GM21423 (cell line): ENCODE measurements around the gene NFATC1.

ENCODE experiments used
- ATAC-seq: cut with Tn5 transposase; IDR thresholded peaks from one replicate; pipeline ENCODE4 v1.9.1; 2021; ENCODE audit warnings: mild to moderate bottlenecking, moderate library complexity; ENCODE audit not compliant: unreplicated experiment

NFATC1 gene

DNA sequence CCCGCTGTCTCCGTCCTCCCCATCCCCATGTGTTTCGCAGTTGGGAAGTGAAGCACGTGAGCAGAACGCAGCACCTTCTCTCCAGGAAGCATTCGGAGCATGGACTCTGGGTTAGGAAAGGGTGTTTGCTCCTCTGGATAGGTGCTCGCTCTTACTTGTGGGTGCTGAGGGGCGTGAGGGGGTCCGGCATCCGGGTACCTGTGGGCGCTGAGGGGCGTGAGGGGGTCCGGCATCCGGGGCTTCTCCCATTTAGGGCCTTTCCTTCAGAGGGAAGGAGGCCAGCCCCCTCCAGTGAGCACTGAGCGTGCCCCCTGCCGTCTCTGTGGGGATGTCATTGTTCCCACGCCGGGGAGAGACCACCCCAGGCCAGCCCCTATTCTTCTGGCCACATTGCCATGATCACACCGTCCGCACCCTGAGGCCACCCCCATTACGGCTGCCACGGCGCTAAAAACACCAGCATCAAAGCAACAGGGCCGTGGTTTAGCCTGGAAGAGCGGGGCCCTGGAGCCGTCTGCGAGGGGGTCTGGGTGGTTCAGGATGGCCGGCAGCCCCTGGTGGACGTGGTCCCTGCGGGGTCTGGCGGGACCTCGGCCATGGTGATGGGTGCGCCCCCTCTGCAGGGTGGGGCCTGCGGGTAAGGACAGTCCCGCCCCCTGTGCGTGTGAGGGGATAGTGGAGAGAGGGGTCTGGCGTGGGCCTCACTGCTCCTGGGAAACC lies 41.0 kb downstream of the NFATC1 start:
- ATAC-seq: no peak

DNA sequence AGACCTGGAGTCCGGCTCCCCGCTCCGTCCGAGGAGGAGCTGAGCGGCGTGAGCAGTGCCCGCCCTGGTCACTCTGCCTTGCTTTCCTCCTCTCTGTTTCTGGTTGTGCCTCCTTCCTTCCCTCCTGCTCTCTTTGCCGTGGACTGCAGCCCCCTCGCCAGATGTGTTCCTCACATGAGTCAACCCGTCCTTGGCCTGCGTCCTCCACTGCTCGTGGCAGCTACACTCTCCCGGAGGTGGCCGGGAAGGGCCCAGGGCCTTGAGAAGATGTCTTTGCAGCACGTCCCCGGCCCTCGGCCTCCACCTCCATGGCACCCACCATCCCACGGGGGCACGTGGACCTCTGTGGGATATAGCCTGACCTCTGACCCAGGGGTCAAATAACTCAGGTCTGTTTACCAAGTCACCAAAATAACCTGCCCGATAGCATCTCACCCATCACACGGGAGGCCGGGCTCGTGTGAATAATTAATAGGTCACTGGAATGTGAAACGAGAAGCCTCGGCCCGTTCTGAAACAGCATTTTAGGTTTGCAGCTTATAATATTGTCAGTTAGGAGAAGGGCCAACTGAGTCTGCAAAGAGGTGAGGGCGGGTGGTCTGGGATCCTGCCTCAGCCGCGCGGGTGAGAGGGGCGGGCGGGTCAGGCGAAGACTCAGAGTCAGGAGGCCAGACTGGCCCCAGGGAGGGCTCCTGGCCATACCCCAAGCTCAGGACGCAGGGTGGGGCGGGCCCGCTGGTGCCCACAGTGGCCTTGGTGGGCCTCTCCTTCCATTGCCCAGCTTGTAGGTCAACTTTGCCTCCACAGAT lies 42.6 kb downstream of the NFATC1 start:
- ATAC-seq: no peak

DNA sequence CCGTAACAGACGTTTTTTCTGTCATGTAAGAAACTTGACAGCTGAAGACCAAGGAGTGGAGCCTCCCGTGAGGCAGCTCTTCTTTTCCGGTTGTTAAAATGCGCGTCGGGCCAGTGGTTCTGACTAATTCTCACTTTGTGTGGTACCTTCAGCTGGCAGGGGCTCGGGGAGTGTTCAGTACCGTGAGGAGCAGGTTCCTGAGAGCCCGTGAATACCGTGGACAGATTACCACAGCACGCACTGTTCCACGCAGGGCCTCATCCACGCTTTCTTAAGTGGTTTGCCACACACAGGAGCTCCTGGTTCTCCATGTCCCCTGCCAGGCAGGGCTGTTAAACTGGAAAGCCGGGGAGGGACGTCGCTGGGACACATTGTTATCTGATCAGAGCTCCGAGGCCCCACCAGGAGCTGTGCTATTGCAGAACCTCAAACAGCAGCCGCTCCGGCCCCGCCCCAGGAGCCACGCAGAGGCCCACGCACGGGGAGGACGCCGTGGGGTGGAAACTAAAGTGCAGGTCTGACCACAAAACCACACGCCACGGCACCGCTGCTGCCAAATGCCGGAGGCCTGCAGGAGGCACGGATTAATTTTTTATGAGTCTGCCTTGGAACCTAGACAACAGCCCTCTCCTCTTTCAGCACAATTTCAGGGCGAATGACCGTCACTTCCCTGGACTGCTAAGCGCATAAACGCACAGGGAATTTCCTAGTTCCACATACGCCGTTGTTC lies 43.3 kb downstream of the NFATC1 start:
- ATAC-seq: no peak

DNA sequence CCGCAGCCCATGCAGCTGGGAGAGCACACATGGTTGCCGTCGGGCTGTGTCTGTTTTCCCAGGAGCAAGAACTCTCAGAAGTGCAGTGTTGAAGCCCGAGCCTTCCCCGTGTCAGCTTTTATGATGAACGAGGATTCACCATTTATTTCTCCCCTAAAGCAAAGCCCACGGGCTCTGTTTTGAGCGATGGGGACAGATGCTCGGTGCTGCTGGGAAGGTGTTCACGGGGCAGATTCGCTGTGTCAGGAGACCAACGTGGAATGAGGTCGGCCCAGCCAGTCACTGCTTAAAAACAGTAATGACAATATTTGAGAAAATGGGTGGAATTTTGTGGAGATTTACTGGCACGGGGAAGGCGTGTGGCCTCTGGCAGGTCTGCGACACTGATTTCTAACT lies 43.9 kb downstream of the NFATC1 start:
- no peak for ATAC-seq

DNA sequence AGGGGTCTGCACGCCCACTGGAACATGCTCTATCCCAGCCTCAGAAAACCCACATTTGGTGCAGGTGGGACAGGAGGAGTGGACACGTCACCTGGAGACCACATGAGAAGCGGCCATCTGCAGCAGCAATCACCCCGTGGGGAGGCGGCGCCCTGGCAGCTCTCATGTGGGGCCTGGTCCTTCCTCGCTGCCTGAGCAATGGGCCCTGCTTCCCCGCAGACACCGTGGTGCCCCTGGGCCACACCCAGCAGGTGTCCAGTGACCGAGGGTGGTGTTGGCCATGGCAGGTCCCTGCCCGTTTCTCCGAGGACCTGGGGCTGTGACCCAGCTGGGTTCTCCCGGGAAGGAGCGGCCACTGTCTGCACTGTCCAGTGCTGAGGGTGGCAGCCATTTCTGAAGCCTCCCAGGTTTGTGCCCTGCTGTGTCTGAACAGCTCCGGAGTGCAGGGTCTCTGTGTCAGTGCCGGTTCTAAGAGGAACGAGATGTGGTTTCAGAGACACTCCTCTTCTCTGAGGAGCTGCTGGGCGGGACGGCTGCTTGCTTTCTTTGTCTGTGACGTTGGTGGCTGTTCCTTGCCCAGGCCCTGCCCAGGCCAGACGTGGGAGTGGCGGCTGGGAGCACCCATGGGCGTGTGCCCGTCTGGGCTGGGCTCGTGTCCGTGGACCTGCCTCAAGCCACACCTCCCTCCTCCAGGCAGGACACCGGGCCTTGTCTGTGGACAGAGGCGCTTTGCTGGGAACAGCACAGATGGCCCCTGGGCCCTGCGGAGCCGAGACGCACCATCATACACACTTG lies 44.8 kb downstream of the NFATC1 start:
- ATAC-seq: no peak

DNA sequence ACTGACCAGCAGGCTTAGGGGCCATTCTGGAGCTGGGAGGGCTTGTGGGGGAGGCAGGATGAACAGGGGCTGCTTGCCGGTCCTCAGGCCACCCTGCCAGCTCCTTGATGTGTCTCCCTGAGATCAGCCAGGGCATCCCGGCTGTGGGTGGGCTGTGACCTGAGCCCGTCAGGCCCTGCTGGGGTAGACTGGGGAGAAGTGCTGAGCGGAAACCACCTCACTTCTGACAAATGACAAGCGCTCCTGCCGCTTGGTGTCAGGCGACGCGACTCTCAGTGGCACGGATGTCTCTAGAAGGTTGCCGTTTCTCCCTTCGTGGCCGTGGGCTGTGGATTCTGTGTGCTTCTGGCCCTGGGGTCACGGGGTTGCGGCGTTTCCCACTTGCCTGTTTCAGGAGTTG lies 45.7 kb downstream of the NFATC1 start:
- no peak for ATAC-seq

DNA sequence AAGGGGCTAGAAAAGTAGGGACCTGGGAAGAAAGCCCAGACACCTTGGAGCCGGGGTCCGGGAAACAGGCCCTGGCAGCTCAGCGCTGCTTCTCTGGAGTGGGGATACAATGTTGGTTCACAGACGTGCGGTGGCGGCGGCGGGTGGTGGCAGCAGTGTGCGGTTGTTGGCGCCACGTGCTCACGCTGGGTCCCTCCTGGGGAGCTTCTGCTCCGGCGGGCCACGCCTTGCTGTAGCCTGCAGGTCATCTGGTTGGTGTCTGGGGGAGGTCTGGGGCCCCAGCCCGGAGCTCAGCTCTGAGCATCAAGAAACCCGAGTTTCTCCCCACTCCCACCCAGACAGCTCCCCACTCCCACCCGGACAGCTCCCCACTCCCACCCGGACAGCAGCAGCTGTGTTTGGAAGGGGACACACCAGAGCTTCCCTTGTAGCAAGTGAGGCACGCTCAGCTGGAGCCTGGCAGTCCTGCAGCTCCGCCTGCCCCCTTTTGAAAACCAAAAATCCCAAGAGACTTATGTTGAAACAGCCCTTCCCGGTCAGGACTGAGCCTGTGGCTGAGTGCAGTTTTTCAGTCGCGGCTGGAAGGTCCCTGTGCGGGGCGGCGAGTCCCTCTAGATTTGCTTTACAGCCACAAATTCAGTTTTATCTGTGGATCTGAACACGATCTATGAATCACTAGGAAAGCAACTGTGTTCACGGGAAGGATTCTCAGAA lies 46.9 kb downstream of the NFATC1 start:
- ATAC-seq: no peak

DNA sequence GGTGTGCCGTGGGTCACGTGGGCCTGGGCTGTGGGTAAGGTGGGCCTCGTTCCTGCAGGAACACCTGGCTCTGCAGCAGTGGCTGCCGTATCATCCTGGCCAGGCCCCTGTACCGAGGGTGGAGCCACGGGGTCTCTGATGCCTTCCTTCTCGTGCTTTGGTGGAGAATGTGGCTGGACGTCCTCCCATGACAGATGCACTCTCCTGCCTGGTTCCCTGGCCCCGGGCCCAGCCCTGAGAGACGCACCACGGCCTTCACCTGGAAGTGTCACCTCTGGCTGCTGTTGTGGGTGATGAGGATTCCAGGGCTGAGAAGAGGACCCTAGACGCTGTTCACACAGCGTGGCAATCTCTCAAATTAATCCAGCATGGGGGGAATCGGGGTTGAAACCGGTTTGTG lies 49.5 kb downstream of the NFATC1 start:
- no peak for ATAC-seq

DNA sequence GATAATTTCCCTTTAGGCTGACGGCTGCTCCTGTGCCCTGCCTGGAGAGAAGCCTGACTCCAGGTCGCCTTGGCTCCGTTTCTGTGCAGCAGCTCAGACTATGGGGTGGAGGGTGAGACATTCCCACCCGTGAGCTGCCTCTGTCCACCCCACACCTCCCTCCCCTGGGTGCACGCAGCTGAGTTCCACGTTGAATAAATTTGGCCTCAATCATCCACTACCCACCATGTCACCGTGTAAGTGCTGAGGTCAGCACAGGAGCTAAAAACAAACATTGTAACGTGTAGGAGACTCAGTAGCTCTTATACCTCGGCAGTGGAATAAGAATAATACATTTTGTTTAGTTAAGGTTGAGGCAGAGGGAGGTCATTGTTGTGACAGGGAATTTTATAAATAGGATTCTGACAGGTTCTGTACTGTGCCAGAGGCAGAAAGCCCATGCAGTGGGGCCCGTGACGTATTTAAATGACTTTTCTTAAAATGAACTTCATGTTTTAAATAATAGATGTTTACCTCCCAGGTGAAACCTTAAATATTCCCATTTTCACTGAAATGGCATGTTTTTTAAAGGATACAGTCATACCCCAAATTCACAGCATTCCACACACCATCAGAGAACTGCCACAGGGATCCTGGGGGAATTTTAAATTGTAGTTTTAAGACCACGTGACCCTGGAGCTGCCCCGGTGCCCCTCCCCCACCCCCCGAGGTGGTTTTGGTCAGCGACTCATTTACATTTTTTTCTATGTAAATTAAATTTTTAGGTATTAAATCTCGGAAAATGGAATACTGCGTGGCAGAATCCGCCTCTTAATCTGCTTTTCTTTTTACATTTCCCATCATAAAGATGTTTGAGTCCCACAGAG lies 50.2 kb downstream of the NFATC1 start:
- no peak for ATAC-seq

DNA sequence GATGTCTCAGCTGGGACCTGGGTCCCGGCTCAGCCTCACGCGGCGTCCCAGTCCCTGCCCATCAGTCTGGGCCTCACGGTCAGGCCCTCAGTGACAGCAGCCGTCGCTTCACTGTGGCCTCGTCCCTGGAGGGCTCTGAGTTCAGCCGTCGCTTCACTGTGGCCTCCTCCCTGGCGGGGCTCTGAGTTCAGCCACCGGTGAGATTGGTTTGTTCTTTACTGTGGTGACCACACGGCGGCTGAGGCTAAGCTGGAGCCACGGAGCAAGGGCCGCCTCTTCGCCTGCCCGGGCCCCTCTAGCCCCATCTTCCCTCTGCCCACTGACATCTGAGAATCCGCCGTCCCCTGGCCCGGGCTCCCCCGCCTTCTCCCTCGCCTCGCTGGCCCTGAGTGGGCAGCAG lies 51.2 kb downstream of the NFATC1 start:
- ATAC-seq: no peak

DNA sequence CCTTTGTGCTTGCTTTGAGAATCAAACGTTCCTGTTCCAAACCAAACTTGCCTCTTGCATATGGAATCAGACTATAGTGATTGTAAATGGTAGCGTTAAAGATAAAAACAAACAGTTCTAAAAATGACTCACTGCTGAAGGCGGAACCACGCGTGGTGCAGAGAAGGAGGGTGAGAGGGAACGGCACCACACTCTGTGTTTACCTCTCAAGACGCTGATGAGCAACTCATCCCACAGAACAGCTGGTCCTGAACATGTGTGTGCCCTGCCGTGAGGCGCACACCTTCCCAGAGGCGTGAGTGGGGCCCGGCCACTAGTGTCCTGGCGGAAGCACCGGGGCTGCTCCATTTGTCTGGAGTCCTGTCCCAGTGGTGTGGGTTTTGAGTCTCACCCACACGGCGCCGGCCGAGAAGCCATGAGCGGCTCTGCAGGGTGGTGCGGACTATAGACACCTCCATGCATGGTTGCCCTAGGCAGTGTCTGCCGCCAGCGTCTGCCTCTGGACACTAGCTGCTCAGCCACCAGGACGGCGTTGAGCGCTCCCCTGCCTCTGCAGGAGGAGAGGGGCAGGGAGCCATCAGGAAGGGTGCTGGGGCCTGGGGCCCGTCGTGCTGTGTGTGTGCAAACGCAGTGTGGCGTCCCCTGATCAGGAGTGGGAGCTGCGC lies 52.1 kb downstream of the NFATC1 start:
- ATAC-seq: no peak

DNA sequence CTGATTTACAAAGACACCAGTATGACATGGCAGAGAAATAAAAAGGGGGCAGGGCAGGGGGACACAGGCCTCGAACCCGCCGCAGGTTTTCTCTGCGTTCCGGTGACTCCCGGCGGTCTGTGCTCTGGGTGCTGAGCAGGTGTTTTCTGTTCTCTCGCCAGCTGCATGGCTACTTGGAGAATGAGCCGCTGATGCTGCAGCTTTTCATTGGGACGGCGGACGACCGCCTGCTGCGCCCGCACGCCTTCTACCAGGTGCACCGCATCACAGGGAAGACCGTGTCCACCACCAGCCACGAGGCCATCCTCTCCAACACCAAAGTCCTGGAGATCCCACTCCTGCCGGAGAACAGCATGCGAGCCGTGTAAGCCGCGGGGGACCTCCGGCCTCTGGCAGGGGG lies 52.9 kb downstream of the NFATC1 start:
- ATAC-seq: no peak

DNA sequence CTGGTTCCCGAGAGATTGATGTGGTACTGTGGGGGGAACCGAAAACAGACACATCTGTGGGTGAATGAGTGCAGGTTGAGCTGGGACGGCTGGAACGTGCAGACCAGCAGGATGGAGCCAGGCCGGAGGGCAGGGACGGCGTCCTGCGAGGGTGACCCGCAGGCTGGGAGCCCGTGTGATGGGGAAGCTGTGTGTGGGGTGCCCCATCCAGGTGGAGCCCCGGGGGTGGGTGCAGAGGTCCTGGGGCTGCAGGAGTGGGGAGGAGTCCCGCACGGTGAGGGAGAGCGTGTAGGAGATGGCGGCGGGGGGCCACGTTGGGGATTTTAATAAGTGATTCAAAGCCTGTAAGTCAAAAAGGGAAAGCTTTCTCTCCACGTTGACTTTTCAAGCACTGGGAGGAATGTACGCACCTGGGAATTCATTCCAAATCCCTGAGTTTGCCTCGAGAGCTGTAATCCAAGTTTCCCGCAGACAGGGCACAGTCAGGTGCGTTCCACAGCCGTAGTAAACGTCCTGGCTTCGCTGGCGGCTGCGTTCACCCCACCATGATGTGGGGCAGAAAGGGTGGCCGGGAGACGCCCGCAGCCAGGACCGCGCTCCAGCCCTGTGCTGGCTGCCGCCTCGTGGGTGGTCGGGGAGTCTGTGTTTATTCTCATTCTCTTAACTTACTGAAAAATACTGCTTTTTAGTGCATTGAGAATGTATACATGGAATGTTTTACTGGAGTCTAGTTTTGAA lies 54.0 kb downstream of the NFATC1 start:
- ATAC-seq: no peak

DNA sequence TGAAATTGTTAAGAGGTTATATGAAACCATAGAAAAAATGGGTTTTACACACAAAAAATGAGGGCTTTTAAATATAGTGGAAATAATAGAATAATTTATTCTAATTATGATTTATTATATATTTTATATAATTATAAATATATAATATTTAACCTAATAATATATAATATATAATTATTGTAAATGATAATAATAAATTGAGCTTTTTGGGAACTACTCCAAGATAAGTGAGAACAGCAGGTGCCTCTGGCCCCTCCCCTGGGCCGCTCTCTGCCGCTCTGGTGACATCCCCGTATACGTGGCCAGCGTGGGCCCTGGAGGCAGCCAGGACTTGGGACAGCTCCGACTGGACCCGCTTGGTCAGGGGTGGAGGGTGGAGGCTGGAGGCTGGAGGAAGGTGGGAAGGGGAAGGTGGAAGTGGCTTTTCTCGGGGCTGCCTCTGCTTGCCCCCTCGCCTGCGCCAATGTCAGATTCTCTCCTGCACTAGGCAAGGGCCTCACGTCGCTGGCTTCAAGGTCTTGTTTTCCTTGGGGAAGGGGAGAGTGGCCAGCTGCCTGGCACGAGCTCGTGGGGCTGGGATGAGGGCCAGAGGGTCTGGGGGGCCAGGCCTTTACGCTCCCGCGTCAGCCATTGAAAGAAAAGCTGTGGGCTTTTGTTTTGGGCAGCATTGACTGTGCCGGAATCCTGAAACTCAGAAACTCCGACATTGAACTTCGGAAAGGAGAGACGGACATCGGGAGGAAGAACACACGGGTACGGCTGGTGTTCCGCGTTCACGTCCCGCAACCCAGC lies 54.8 kb downstream of the NFATC1 start:
- no peak for ATAC-seq

DNA sequence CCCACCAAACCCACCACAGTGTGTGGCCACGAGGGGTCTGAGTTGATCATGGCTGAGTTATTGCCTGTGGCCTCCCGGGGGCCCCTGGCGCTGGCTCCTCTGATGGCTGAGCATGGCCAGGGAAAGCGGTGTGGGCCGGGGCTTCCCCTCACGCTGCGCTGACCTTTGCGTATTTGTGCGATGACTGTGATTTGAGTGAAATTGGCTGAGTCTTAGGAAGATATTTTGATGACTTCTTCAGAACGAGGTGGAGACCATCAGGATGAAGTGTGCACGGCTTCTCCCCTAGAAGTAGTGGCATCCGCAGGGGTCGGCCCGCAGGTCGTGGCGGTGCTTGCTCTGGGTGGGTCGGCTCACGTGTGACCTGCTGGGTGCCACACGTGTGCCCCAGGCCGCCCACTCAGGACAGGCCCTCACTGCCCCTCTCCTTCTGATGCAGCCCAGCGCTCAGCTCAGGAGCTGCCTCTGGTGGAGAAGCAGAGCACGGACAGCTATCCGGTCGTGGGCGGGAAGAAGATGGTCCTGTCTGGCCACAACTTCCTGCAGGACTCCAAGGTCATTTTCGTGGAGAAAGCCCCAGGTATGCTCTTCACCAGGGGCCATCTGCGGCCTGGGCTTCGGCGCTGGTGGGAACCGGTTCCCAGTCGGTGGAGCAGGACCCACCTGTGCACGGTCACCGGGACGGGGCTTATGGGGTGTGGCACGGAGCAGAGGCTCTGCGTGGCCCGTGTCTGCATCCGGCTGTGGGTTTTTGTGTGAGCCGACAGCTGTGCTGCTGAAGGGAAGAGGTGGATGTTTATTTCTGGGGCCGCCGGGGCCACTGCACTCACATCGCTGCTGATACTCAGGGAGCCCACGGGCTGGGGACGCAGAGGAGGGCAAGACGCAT lies 55.8 kb downstream of the NFATC1 start:
- no peak for ATAC-seq

DNA sequence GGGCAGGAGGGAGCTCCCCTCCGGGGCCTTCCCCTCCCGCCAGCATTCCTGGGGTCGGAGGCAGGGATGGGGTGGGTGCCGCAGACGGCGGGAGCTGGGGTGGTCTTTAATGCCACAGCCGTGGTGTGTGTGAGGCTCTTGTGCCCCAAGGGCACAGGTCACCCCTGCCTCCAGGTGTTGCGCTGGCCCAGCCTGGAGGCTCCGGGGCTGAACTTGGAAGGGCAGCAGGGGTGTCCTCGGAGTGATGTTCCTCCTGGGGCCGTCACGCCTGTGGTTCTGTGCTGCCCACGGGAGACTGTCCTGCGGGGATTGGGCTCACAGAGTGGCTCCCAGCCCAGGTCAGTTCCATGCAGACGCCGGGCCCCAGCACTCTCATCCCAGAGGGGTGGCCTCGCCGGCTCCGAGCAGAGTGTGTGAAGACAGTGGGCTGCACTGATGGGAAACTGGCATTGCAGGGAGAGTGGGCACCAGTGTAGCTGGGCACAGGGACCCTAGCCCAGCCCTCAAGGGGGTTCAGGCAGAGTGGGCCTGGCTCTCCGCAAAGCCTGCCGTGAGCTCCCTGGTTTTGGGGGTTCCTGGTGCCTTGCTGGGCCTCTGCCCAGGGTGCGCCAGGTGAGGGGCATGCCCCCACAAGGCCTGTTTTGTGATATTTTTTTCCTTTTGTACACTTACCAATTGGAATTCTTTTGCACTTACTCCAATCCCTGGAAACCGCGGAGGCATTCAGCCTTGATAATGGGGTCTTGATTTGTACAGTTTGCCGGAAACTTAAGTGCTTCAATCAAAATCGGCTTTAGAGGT lies 56.7 kb downstream of the NFATC1 start:
- no peak for ATAC-seq
